Activated naive CD4-positive, alpha-beta T cell treated with anti-CD3 and anti-CD28 coated beads, Interleukin-2, amount 50 U/mL, for 16 hours (primary cell): Measurements from ENCODE around the gene LCN12.

ENCODE experiments used
- DNase-seq: peaks from one replicate; pipeline ENCODE4 v3.0.0-alpha.2; 2020

LCN12 gene

DNA sequence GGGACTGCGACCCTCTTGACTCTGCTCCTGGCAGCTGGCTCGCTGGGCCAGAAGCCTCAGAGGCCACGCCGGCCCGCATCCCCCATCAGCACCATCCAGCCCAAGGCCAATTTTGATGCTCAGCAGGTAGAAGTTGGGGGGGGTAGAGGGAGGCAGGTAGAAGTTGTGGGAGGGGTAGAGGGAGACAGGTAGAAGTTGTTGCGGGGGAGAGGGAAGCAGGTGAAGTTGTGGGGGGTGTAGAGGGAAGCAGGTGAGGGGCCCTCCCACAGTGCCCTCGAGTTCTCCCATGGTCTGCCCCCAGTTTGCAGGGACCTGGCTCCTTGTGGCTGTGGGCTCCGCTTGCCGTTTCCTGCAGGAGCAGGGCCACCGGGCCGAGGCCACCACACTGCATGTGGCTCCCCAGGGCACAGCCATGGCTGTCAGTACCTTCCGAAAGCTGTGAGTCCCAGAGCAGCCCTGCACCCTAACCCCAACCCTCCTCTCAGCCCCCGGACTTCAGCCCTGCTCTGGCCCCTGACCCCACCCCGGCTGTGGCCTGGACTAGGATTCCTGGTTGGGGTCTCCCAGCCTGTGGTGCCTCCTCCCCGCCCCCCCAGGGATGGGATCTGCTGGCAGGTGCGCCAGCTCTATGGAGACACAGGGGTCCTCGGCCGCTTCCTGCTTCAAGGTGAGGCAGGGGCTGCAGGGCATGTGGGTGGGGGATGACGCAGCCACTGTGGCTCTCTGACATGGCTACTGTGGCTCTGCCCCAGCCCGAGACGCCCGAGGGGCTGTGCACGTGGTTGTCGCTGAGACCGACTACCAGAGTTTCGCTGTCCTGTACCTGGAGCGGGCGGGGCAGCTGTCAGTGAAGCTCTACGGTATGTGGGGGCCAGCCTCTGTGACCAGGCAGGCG, 6.5 kb upstream of the LCN12 start:
- DNase-seq = no peak

DNA sequence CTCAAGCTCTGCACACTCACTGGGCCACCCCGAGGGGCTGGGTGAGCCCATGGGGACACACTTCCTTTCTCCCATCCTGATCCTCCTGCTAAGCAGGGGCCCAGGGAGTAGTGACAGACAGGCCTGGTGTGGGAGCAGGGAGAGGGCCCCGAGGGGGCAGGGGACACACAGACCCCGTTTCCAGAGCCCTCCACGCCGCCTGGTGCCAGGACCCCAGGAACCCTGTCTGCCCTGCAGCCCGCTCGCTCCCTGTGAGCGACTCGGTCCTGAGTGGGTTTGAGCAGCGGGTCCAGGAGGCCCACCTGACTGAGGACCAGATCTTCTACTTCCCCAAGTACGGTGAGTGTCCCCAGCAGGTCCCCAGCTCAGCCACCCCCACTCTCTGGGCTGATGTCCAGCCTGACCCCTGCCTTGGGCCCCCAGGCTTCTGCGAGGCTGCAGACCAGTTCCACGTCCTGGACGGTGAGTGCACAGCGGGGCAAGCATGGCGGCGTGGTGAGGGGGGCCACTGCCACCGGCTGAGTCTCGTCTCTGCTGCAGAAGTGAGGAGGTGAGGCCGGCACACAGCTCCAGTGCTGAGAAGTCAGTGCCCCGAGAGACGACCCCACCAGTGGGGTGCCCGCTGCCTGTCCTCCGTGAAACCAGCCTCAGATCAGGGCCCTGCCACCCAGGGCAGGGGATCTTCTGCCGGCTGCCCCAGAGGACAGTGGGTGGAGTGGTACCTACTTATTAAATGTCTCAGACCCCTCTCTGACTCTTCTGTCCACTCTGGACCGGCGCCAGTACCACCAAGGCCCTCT, 5.6 kb upstream of the LCN12 start:
- DNase-seq = no peak

DNA sequence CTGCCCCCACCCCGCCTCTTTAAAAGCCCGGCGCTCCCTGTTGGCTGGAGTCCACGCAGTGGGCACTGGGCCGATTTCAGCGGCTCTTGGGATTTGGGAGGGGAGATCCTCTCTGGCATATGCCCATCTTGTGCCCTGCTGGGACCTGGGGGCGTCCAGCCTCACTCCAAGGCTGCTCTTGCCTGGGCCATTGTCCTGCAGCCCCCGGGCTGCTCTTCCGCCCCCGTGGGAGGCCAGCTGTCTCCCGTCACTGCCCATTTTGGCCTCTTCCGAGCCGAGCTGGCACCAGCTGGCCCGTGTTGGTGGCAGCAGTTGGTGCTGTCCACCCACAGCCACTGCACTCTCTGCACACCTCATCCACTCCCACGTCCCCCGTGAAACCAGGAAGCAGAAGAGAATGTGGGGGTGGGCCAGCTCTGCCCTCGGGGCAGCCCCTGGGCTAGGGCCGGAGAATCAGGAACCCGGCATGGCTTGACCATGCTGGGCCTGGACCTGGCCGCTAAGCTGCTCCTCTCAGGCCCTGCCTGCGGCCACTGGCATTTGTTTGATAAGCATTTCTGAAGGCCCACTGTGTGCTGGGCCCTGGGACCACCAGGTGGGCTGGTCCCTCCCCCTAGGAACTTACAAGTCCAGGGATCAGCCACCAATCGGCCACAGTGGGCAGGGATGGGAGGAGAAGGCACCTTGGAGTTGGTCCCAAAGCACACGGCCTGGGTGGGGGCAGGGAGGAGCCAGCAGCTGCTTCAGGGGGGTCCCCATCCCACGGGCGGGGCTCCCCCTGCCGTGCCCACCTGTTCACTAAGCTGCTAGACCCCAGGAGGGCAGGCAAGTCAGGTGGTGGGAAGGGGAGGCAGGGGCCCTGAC, 4.8 kb upstream of the LCN12 start:
- DNase-seq = no peak

DNA sequence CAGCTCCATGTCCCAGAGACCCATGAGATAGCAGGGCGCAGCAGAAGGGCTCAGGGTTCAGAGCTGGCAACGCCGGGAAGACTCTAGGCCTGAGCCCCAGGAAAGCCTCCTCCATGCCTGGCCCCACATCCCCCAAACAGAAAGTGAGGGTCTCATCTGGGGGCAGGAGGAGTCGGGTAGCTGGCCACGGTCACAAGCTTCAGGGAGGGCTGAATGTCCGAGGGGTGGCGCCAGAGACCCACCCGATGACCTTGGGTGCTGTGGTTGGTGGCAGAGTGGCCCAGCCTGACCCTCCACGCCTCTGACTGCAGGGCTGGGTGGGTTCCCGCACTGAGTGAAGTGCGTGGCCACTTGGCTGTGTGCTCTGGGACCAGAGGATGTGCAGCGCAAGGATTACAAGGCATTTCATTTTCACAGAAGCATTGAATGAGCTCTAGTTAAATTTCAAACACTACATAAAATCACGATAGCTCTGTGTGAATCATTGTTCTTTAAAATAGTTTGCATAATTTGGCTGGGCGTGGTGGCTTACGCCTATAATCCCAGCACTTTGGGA, 4.0 kb upstream of the LCN12 start:
- DNase-seq = no peak

DNA sequence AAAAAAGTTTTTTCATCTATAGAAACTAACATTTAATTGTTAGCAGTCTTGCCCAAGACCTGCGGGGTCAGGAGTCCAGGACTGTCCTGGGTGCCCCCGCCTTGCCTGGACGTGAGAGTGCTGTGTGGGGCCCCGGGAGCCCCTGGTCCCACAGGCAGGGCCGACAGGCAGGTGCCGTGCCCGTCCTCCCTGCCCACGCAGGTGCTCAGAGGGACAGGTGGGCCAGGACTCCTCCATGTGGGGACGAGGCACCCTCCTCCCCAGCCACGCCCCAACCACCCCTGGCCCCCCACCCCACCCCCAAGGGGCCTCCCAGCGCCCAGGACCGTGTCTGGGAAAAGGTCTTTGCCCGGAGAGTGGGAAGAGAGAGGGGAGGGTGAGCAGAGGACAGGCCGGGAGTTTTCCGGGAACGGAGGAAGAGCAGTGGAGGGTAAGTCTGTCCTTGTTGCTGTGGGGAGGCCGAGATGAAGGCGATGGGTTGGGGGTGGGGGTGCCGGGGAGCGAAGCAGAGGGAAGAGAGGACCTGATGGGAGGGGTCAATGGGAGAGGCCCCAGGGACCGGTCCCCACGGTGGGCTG, 2.7 kb upstream of the LCN12 start:
- DNase-seq = no peak

DNA sequence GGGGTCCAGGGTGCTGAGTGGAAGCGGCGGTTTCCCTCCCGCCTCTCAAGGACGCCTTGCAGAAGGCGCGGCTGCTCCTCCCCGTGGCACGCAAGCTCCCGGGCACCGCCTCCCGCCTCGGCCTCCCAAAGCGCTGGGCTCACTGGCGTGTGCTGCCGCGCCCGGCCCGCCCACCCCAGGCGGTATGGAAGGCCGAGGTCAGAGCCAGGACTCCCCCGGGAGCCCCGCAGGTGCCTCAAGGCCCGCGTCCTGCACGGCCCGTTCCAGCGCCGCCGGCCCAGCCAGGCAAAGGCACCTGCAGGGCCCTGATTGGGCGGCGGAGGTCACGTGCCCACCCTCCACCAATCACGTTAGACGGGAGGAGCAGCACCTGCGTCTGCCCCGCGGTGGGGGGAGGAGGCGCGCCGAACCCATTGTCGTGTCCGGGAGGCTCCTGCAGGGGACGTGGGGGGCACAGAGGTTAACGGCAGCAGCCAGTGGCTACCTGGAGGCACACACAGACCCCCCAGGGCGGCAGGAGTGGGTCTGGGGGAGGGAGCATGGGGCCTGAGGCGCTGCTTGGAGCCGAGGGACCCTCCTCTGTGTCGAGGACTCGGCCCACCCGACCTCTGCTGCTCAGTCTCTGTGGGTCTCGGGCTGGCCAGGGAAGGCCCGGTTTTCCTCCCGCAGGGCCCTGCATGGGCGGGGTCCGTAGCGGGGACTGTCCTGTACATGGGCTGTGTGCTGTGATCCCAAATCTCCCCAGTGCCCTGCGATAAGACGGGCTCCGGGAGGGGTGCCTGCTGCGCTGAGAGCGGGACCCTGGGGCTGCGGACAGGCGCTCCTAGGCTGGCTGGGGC, 2.0 kb upstream of the LCN12 start:
- peak; percentile 97 for DNase-seq

DNA sequence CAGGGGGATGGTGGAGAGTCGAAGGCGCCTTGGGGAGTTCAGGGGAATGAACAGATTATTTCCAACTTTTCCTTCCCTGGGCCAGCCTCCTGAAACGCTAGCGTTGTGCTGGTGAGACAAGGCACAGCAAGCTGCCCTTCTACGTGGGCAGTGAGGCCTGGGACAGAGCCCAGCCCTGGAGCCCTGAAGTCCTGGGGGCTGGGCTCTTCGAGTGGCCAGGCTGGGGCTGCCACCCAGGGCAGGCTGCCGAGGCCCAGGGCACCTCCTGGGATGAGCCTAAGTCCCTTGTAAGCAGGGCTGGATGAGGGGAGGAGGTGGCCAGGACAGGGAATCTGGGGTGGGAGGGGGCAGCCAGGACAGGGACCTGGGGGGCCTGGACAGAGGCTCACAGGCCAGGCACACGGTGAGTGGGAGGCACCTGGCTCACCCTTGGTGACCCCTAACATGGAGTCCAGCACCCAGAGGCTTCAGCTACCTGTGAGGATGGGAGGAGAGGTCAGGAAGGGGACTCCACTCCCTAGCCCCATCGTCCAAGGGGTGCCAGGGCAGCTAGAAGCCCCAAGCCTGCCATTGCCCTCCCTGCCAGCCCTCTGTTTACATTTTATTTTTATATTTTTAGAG, 1.3 kb upstream of the LCN12 start:
- no peak for DNase-seq

DNA sequence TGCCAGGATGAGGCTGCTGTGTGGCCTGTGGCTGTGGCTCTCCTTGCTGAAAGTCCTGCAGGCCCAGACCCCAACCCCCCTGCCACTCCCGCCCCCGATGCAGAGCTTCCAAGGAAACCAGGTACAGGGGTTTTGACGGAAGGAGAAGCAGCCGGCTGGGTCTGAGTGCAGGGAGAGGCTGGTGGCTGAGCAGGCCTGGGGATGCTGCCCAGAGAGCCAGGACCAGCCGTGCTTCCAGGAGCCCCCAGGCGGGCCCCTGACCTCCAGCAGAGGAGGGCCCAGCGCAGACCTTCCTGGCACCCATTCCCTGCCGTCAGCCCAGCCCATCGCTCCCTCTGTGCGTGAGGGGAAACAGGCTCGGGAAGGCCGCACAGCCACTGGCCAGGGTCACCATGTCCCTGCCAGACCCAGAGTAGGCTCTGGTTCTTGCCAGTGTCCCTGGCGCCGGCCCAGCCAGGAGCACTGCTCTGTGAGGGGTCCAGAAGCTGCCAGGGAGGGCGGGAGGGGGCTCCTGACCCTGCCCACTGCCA, 313 bp downstream of the LCN12 start:
- no peak for DNase-seq

DNA sequence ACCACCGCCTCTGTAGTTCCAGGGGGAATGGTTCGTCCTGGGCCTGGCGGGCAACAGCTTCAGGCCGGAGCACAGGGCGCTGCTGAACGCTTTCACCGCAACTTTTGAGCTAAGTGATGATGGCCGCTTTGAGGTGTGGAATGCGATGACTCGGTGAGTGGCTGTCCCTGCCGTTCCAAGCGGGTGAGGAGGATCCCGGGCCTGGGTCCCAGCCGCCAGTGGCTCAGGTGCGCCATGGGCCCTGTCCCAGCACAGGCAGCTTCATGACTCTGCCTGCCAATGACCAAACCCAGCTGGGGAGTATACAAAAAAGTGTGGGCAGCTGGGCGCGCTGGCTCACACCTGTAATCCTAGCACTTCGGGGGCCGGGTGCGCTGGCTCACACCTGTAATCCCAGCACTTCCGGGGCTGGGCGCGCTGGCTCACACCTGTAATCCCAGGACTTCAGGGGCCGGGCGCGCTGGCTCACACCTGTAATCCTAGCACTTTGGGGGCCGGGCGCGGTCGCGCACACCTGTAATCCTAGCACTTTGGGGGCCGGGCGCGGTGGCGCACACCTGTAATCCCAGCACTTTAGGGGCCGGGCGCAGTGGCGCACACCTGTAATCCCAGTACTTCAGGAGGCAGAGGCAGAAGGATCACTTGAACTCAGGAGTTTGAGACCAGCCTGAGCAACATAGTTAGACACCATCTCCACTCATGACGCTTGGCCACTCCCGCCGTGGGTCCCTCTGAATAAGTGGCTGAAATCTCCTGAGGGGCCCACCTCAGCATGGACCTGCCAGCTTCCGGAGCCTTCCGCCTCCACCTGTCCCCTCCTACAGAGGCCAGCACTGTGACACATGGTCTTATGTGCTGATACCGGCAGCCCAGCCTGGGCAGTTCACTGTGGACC, 1.1 kb downstream of the LCN12 start:
- DNase-seq = no peak

DNA sequence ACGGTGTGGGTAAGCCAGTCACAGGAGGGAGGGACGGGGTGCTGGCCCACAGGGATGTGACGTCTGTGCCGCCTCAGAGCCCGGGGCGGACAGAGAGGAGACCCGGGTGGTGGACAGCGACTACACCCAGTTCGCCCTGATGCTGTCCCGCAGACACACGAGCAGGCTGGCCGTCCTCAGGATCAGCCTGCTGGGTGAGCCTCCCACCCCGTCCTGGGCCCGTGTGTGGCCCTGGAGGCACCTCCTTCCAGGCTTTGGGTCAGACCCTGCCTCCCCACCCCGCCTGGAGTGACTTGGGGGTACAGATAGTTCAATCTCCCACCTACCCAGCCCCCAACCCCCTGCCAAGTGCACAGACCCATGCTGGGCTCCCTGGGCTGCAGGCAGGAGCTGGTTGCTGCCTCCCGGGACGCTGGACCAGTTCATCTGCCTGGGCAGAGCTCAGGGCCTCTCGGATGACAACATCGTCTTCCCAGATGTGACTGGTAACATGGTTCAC, 1.7 kb downstream of the LCN12 start:
- DNase-seq = no peak

DNA sequence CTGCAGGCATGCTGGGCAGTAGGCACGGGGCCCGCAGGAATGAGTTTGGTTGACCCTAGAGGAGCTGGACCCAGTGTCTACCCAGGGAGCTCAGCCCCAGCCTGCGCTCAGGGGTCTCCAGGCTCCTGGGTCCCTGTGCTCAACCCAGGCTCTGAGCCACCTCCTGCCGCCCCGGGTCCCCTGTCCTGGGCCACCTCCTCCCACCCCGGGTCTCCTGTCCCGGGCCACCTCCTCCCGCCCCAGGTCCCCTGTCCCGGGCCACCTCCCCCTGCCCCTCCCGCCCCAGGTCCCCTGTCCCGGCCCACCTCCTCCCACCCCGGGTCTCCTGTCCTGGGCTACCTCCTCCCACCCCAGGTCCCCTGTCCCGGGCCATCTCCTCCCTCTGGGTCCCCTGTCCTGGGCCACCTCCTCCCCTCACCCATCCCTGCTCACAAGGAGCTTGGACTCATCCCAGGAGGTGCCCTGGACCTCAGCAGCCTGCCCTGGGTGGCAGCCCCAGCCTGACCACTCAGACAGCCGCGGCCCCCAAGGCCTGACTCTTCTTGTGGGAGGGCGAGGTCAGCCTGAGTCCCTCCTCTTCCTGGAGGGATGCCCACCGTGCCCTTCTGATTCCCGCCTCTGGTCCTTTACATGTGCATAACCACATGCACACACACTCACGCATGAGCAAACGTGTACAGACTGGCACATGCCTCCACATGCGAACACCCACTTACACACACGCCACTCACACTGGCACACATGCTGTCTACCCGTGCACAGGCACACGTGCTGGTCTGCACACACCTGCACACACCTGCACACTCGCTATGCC, 2.4 kb downstream of the LCN12 start:
- no peak for DNase-seq

DNA sequence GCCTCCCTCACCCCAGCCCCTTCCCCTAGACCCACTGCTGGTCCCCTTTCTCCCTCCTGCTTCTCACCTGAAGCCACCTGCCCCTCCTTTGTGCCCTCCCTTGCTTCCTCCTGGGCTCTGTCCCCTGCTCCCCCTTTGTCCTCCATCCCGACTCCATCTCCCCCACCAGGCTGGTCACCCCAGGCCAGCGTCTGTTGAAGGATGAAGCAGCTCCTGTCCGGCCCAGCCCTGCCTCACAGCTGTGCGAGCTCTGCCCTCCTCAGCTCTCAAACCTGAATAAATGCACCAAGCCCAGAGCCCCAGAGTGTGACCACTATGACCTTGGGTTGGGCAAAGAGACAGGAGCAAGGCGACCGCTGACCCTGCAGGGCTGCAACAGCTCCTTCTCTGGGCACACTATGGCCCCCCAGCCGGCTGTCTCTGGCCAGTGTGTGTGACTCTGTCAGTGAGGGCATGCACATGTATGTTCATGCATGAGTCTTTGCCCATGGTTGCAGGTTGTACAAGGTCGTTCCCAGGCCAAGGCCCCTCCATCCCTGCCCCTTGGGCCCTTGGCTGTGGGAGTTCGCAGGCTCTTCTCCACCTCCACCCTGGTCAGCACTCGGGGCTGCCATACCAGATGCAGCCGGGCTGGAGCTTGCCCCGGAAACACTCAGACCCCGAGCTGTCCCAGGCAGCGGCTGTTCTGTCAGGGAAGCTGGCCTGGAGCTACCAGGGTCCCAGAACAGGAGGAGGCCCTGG, 3.3 kb downstream of the LCN12 start:
- no peak for DNase-seq

DNA sequence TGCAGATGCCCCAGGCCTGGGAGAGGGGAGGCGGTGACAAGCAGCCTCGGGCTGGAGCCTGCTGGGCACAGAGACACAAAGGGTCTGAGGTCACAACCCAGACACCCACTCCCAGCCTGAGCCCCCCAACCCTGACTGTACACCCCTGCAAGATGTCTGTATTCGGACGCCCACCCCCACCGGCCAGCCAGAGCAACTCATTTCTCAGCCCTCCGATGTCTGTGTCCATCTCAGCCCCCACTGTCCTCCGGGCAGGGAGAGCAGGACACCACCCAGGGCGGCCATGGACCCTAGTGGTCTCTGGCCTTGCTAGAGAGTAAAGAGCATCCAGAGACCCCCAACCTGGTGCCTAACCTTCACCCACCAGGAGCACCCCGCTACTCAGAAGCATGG, 3.9 kb downstream of the LCN12 start:
- no peak for DNase-seq

DNA sequence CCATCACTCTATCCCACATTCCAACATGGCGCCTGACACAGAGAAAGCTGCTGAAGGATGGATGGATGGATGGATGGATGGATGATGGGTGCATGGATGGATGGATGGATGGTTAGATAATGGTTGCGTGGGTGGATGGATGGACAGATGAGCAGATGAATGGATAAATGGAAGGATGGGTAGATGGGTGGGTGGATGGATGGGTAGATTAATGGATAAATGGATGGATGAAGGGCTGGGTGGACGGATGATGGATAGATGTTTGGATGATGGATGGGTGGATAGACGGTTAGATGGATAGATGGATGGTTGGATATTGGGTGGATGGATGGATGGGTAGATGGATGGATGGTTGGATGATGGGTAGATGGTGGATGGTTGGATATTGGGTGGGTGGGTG, 4.5 kb downstream of the LCN12 start:
- DNase-seq = no peak

DNA sequence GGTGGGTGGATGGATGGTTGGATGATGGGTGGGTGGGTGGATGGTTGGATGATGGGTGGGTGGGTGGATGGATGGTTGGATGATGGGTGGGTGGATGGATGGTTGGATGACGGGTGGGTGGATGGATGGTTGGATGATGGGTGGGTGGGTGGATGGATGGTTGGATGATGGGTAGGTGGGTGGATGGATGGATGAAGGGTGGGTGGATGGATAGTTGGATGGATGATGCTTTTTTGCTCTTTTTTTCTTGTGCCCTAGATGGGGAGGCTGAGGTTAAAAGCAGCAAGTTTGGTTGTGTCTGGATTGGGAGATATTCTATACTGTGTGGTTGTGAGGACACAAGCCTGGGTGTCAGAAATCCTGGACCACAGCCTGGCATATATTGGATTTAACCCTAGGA, 5.4 kb downstream of the LCN12 start:
- DNase-seq = no peak

DNA sequence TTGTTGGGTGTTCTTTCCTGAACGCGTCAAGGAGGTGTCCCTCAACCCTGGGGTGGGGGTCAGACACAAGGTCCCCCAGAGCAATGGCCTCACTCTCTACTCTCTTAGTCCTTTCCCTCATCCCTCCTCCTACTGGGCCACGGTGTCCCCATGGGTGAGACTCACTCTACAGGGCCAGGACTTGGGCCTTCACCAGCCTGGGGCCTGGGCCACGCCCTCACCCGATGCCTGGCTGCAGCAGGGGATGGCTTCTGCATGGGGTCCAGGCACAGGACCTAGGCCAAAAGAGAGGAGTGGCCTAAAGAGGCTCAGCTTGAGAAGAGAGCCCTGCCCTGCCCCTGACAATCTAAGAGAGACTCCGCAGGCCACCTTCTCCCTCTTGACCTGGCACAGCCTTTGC, 5.8 kb downstream of the LCN12 start:
- DNase-seq = no peak

DNA sequence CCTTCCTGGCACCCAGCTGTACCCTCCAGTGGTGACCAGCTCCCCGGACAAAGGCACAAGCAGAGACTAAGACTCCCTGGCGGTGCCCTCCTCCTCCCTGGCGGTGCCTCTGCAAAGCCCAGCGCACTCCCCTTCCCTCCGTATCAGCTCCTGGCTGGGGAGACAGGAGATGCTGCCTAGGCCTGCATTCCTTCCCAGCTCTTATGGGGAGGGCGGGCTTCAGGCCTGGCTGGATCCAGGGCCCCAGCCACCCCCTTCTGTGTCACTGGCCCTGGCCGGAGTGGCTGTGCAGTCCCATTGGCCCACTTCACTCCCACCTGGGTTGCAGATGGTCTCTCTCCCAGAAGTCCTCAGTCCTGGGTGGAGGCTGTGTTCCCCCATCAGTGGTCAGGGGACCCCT, 6.4 kb downstream of the LCN12 start:
- no peak for DNase-seq
